Mammary epithelial cell (primary cell): Measurements from ENCODE around the gene TAF4.

Experiments used
- CTCF ChIP-seq, 2 donors: IDR thresholded peaks in 1 of 2; conservative IDR thresholded peaks in 1 of 2; 2 replicates each; pipeline ENCODE4 v1.5.1; 2011 to 2012; ENCODE audit warnings: inconsistent platforms in 2 of 2, low read length in 2 of 2, mild to moderate bottlenecking in 2 of 2, control low read depth in 1 of 2, low read depth in 1 of 2; ENCODE audit not compliant: insufficient read depth in 1 of 2; ENCODE audit errors: extremely low read depth in 1 of 2
- EZH2 ChIP-seq: IDR thresholded peaks from 2 replicates; pipeline ENCODE4 v1.6.1; 2012; ENCODE audit warnings: low read length, inconsistent platforms, borderline replicate concordance

GRCh38 chr20:62087227-62087626, 21.5 kb upstream of the TAF4 start:
- TF ChIP-seq CTCF (conservative IDR thresholded peaks at IDR 0.05 in 1 of 2, IDR thresholded peaks at IDR 0.05 in 1 of 2; ENCODE audit: extremely low read depth in 1 of 2, insufficient read depth in 1 of 2, low read depth in 1 of 2, low read length in 2 of 2) (no peak), EZH2 (no peak)
